Right renal pelvis (tissue), 4 donors: ENCODE data around the gene PPM1G. TPM values are rescaled to one million over a fixed set of nuclear protein-coding genes. Genes with fewer than 3 reads are reported as not detected.
"Not testable (repeated sequence)": the region's sequence is repeated elsewhere in the genome, so short reads cannot be mapped to it uniquely, and the experiment has no call there.

ENCODE experiments used
- DNase-seq, 4 donors: peaks; one replicate each; pipeline ENCODE4 v3.0.0-alpha.2; 2013; ENCODE audit warnings: low read depth in 4 of 4, low spot score in 3 of 4, missing footprints in 1 of 4
- polyA plus RNA-seq, 4 donors: library from polyadenylated mRNA; unstranded; fragments of 120-200 nt; gene quantifications; one replicate each; pipeline ENCODE4 v1.2.1, GENCODE V29; 2013; ENCODE audit not compliant: insufficient read length in 4 of 4

PPM1G gene
- polyA plus RNA-seq, 4 donors = 92.4 to 98.5 (median 94.7) TPM

DNA sequence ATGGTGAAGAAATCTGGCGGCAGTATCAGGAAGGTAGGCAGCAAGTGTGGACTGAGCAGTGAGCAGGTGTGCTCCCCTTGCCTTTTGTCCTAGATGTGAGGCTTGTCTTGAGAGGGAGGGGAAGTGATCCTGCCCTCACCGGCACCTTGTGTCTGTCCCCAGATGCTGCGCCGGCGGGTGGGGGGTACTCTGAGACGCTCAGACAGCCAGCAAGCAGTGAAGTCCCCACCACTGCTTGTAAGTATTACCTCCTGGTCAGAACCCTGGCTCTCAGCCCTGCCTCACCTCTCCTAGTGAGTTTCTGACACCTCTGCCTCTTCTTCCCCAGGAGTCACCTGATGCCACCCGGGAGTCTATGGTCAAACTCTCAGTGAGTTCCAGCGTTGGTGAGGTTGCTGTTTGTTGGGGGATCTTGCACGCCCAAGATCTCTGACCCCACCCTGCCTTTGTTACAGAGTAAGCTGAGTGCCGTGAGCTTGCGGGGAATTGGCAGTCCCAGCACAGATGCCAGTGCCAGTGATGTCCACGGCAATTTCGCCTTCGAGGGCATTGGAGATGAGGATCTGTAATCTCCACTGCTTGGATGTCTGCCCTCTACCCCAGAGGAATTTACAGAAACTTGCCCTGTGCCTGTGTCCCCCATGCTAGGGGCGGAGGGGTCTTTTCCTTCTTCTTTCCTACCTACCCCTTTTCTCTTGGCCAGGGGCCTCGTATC is 33.1 kb downstream of the PPM1G start:
- DNase-seq = no peak

DNA sequence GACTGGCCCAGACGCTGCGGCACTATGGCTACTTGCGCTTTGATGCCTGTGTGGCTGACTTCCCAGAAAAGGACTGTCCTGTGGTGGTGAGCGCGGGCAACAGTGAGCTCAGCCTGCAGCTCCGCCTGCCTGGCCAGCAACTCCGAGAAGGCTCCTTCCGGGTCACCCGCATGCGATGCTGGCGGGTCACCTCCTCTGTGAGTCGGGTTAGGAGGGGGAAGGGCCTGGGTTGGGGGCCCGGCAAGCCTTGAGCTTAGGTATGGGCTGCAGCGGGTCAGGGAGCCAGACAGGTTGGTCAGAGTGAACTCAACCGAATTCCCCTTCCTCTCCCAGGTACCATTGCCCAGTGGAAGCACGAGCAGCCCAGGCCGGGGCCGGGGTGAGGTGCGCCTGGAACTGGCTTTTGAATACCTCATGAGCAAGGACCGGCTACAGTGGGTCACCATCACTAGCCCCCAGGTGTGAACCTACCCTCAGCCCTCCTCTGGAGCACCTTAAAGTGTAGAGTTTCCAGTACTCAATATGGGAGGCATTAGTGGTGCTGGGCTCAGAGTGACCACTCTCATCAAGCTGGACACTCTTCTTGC is 33.8 kb downstream of the PPM1G start:
- DNase-seq = no peak

DNA sequence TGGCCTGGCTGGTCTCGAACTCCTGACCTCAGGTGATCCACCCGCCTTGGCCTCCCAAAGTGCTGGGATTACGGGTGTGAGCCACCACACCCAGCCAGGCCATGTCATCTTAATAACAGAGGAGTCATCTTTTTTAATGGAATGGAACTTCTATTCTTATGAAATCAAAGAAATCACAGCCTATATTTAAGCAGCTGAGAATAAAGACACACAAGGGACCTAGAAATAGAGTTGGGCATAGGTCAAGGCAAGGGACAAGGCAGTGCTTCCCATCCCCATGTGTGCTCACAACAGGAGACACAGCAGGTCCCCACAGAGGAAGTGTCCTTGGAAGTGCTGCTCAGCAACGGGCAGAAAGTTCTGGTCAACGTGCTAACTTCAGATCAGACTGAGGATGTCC is 35.8 kb downstream of the PPM1G start:
- DNase-seq = no peak

DNA sequence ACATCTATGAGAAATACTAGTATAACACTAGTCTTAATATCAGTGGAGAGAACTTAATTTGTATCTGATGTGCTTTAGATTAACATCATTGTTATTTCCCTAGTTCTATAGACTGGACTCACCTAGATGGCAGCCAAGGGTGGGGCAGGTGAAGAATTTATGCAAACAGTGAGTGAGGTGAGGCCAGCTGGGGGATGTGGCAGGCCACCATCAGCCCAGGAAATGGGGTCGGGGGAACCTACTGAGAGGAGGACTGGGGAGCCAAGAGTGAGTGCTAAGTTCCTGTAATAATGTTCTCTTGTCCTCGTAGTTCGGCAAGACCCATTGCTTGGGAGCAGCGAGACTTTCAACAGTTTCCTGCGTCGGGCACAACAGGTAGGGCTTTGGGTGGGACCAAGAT is 36.5 kb downstream of the PPM1G start:
- DNase-seq = no peak

DNA sequence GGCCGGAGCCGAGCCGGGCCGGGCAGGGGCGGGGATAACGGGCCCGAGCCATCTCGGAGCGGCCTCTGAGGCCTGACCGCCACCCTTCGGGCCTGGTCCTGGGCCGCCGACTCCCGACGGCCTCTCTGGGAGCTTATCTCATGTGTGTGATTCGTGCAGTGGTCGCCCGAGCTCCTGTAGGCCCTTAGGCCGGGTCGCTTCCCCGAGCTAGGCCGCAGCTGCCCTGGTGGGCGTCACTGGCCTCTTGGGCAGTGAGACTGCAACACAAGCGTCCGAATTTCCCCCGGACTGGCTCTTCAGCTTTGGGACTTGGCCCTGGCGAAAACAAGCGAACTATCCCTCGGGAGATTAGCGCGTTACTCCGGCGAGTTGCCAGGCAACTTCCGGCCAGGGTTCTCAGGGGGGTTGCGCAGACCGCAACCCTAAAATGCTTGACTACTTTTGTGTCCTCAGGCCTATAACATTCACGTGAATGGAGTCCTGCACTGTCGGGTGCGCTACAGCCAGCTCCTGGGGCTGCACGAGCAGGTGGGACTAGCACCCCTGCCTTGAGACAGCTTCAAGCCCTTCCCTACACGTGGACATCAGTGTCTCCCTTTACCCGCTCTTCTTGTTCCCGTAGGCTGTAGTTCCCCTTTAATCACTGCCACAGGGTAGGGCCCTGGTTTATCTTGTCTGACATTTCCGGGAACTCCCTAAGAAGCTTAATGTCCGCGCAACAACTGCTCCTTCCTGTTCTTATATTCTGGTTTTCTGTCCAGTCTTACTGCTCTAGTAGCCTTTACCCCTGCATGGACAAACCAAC is 38.4 kb downstream of the PPM1G start:
- DNase-seq = peak in 1 of 4 donors; percentile 8

DNA sequence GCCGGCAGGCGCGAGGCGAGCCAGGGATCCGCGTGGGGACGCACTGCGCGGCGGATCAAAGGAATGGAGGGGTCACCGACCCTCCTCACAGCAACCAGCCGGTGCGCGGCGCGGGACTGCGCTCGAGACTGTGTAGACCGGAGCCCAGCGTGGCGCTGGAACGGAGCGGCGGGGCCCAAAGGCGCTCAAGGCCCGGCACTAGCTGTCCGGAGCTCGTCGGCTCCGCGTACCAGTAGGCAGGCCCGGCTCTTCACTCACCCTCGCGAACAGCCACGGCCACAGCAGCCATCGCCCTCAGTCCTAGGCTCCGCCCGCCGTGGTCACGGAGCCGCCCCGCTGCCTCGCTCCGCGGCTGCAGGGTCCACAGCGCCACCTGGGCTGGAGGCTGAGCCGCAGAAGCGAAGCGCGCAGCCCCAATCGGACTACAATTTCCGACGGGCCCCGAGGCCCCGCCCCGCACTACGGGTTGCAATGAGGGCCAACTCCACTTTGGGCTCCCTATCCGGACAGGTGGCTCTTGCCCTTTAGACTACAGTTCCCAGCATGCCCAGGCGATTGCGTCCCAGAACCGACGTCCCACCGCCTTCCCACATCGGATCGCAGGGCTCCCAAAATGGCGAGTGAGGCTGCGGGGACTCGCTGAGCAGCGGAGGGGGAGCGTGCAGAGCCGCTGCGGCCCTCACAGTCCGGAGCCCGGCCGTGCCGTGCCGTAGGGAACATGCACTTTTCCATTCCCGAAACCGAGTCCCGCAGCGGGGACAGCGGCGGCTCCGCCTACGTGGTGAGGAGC is 39.2 kb downstream of the PPM1G start, which contains the start of the genes EIF2B4 and SNX17:
Gene EIF2B4, minus strand, starts transcription at position 313 of the 790 bp plus-strand sequence. Its CDS starts 24 bp downstream, at position 289.
Gene SNX17, plus strand, starts transcription at position 591 of the 790 bp plus-strand sequence. Its CDS starts 128 bp downstream, at position 719.
- DNase-seq = peak; percentile 97 to 99 (median 98)

DNA sequence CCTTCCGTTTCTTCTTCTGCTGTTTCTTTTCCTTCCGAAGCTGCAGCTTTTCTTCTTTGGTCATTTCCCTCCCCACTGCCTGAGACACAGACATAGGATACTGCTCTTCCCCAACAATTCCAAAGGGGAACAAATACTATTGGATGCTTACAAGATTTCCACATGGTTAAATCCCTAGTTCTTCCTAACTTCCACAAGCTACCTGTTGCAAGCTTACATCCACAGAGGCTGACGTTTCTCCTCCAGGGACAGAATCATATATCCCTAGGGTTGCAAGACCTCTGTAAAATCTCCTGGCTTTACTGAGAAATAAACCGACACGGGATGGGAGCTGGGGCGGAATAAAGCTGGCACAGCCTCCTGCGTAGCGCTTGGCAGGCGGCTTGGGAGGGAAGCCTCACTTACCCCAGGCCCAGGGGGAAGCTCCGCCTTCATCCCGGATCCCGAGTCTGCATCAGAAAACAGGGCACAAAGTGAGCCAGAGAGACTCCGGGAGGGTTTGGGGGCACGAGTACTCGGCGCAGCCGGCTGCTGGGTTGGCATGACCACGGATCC is 39.8 kb downstream of the PPM1G start:
- DNase-seq = no peak

DNA sequence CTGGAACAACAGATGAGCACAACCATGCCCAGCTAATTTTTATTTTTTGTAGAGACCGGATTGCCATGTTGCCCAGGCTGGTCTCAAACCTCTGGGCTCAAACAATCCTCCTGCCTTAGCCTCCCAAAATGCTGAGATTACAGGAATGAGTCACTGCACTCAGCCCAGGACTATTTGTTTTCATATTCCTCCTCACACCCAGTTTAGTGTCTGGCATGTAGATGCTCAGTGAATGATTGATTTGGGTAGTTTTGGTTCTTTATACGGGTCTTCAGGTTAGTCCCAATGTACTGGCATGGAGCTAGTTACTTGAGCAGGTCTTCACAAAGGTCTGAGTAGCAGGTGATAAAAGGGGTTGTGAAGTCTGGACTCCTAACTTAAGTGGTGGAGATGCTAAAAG is 45.5 kb downstream of the PPM1G start:
- DNase-seq = no peak

DNA sequence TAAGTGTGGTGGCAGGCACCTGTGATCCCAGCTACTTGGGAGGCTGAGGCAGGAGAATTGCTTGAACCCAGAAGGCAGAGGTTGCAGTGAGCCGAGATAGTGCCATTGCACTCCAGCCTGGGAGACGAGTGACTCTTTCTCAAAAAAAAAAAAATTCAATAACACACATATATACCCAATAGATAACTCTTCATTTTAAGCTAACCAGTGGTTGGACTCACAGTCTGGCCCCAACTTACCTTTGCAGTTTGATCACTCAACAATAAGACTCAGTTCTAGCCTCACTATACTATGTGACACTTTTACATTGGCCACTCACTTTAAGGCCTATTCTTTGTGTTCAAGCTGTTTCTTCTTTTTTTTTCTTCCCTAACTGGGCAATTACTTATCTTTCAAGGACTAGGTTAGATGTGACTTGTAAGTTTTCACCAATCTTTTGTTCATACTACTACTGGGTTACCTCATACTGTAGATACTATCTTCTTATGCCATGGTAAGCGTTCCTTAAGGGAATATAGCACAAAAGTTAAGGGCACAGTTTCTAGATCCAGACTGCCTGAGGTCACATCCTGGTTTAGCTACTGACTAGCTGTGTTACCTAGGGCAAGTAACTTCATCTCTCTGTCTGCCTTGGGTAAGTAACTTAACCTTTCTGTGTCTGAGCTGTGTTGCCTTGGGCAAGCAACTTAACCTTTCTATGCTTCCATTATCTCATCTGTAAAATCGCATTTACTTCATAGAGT is 46.5 kb downstream of the PPM1G start:
- no peak for DNase-seq

DNA sequence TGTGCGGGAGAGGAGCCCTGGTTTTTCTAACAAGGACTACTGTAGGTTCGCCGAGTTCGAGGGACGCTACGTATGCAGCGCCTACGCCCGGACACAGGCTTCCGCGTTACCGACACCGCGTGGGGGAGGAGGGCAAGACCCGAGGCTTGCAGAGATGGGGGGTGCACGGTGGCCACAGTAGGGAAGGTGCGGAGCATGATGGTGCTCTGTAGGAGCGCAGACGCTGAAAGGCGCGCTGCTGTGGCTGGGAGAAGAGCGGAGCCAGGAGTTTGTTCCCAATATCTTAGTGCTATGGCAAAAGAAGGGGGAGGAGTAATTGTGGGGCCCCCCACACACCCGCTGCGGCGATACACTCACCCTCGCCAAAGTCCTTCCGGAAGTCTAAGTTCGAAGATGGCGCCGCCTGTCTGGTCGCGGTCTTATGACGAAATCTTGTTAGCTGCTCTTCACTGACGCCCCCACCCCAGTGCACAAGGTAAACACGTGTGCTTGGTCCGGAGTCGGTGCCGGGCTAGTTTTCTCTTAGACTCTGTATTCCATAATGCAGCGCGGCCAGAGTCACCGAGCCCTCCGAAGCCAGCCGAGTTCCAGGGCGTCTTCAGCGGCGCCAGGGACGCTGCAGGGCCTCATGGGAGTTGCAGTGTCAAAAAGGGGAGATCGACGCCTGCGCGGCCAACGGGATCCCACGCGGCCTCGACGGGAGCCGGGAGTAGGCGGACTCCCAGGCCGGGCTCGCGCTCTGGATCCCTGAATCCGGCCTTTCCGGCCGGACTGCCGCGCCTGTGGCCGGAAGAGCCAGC is 52.8 kb downstream of the PPM1G start, which contains the start of gene GTF3C2:
Gene GTF3C2, minus strand, starts transcription at position 383 of the 800 bp plus-strand sequence. CDS start 13,210 bp downstream, outside the sequence.
- DNase-seq = peak; percentile 94 to 97 (median 96)

DNA sequence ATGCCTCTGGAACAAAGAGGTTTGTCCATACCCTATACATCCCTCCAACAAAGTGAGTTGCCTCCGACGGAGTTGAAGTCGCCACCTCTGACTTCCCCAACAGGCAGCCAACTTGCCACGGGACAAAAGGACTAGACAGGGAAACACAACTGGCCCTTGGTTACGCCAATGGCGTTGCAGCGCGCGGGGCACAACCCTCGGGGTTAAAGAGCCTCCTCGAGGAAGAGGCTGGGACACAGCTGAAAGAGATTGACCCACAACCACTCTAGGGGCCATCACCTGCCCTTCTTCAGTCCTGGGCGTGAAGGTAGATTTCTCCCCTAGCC is 53.4 kb downstream of the PPM1G start:
- peak in 1 of 4 donors; percentile 28 for DNase-seq

DNA sequence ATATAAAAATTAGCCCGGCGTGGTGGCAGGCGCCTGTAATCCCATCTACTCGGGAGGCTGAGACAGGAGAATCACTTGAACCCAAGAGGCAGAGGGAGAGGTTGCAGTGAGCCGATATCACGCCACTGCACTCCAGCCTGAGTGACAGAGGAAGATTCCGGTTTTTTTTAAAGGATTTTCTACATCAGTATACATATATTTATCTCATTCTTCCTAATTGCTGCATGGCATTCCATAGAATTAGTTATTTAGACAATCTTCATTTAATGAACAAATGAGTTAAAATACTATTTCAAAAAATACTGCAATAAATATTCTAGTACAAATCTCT is 54.8 kb downstream of the PPM1G start:
- DNase-seq = no peak

DNA sequence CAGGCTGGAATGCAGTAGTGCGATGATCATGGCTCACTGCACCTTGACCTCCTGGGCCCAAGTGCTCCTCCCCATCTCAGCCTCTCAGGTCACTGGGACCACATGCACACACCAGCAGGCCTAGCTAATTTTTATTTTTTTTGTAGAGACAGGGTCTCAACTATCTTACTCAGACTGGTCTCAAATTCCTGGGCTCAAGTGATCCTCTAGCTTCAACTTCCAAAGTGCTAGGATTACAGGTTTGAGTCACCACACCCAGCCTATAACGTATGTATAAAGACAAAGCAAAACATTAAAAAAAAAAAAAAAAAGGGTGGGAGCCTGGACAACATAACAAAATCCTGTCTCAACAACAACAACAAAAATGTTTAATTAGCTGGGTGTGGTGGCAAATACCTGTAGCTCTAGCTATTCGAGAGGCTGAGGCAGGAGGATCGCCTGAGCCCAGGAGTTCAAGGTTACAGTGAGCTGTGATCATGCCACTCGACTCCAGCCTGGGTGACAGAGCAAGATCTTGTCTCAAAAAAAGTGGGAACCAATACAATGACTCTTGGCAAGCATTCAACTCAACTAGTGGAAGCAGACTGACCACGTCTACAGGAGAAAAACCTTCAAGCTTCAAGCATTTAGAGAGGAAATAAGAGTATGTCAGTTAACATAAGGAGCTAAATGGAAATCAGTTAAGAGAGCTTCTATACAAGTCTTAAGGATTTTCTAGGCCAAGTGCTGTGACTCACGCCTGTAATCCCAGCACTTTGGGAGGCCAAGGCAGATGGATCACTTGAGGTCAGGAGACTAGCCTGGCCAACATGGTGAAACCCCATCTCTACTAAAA is 55.4 kb downstream of the PPM1G start:
- no peak for DNase-seq

DNA sequence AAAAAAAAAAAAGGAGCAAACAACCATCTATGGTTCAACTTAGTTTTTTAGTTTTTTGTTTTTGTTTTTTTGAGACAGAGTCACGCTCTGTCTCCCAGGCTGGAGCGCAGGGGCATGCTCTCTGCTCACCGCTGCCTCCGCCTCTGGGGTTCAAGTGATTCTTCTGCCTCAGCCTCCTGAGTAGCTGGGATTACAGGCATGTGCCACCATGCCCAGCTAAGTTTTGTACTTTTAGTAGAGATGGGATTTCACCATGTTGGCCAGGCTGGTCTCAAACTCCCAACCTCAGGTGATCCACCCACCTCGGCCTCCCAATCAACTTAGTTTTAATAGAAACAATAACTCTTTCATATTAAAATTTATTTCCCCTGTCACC is 56.0 kb downstream of the PPM1G start:
- DNase-seq = not testable (repeated sequence)

DNA sequence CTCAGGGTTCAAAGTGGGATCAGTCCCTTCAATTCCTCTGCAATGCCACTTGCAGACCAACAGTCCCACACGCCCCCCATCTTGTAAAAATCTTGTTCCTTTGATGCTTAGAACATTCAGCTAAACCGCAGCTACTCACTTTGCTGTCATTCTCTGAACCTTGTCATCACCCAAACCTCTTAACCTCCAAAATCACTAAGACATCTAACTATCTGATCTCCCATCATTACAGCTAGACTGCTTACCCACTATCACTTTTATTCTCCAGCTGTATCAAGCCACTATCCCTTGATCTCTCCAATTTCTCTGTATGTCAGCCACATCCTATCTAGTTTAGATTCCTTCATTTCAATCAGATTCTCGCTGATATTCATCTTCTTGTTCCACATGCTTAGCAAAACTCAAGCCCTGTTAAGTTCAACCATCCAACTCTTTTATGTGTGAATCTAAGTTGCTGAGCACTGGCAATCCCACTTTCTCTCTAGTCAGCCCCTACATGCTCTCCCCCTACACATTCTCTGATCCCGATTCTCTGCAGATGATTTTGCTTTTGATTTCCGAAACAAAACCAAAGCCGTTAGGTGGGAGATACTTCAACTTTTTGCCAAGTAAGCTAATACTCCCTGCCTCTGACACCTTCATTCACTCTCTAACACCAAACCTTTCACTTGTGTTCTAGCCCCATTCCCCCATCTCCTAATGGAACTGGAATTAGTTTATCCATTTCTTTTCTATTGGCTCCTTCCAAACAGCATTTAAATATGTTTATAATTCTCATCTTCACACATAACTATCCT is 57.4 kb downstream of the PPM1G start:
- no peak for DNase-seq

DNA sequence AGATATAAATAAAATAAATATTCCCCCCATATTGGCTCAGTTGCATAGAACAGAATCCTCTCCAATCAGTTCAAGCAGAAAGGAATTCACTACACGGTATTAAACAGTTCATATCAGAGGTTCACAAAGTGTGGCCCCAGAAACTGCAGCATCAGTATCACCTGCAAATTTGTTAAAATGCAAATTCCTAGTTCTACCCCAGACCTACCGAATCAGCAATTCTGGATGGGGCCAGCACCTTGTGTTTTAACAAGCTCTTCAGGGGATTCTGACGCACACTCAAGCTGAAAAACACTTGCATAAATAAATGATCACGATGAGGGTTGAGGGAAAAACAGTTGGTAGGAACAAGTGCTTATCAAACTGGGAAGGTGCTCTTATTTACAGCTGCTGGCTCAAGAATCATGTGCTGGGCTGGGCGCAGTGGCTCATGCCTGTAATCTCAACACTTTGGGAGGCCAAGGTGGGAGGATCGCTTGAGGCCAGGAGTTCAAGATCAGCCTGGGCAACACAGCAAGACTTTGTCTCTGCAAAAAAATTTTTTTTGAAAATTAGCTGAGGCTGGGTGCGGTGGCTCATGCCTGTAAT is 59.2 kb downstream of the PPM1G start:
- DNase-seq = no peak

DNA sequence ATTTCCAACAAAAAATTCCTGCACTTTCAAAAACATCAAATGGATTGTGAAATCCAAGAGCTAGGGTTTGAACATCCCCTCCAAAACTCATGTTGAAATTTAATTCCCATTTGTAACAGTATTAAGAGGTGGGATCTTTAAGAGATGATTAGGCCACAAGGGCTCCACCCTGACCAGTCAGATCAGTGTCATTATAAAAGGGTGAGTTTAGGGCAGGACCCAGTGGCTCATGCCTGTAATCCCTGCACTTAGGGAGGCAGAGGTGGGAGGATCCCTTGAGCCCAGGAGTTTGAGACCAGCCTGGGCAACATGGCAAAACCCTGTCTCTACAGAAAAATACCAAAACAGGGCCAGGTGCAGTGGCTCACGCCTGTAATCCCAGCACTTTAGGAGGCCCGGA is 61.8 kb downstream of the PPM1G start:
- no peak for DNase-seq
